HG03280 (cell line): Measurements from ENCODE around the gene HAPLN1.

Experiments
- ATAC-seq: cut with Tn5 transposase; IDR thresholded peaks from one replicate; pipeline ENCODE4 v1.9.1; 2021; ENCODE audit warnings: mild to moderate bottlenecking, moderate library complexity; ENCODE audit not compliant: unreplicated experiment

Gene HAPLN1

DNA sequence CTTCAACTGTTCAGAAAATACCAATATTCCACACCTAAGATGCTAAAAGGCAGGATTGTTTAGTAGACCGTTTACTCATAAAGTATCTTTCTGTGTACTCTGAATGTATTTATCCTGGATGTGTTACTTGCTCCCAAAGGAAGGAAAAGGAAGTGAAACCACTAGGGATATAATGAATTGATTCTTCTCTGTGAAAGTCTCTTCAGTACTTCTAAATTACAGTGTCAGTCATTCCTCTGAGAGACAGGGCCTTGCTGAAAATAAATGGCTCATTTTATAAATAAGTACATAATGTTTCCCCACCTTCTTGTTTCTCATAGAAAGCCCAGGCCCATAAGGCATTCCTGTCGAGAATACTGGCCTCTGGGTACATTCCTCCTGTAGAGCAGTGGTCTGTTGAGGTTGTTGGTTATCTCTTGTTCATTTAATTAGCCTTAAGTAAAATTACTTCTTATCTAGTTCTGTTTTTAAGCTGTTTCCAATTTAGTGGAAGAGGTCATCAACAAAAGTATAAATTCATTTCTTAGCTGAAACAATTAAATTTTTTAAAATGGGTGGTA is 1.6 kb downstream of the HAPLN1 start:
- ATAC-seq, result no peak

DNA sequence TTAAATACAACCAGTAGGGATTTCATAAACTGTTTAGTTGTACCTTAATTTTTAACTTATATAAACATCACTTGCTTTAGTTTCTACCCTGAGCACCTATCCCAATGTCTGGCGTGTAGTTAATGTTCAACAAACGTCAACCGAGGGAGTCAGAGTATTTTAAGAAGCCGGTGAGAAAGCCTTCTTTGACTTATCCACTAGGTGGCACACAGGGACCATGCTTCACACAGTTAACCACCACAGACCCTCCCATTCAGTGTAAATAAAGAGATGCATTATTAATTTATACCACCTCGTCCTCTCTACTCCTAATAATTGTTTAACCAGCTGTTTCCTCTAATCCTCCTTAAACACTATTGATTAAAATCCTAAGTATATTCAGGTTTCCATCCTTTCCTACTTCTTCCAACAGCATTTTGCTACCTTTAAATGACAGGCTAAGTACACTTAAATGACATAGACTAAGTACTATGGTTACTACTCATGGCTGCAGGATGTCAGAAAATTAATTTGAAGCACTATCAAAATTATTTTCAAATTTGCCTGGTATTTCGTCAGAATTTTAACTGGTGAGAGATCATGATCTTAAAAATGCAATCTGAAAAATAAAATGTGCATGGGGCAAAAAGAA is 2.3 kb downstream of the HAPLN1 start:
- ATAC-seq, result peak; percentile 84

DNA sequence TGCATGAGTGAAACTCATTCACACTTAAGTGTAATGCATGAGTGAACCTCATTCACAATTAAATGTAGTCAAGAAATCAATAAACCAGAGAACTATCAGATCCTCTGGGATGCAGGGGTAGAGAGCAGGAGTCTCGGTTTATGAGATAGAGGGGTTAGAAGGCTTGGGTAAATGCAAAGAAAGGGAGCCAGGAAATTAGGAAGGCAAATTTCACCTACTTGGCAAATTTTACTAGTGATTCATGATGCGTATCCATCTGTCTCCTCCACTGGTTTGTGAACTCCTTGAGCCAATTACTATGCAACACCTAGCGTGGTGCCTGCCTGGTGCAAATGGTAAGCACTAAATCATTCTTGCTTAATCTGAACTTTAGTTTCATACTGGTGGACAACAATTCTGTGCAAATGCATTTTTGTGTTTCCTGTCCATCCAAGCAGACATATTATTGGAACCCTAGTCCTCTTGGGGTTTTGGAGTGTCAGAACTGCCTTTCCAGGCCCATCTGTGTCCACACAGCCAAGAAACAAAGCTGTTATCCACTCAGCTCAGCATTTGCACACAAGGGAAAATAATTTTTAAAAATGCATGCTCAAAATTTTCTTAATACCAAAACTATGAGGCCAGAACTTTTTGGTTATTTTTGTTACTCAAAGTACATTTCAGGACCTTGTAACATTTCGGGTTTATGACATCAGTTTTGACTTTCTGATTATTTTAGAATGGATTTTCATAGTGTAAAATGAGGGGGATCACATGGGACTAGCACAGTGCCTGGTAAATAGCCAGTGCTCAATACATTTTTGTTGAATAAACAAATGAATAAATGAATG is 5.2 kb downstream of the HAPLN1 start:
- ATAC-seq, result no peak

DNA sequence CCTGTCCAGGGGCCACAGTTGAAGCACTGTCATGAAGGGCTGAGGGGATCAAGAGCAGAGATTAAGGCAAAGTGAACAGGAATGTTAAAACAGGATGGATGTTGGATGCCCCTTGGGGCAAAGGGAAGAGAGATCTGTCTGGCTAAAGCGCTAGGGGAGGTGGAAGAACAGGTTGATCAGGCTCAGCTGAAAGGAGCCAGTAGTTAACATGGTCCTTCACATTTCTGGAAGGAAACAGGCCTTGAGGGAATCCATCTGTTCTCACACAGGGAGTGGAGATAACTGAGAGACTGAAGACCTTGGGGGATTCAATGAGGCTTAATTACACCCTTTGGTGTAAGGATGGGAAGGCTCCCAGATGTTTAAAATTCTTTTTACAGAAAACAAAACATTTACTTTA is 5.8 kb downstream of the HAPLN1 start:
- no peak for ATAC-seq

DNA sequence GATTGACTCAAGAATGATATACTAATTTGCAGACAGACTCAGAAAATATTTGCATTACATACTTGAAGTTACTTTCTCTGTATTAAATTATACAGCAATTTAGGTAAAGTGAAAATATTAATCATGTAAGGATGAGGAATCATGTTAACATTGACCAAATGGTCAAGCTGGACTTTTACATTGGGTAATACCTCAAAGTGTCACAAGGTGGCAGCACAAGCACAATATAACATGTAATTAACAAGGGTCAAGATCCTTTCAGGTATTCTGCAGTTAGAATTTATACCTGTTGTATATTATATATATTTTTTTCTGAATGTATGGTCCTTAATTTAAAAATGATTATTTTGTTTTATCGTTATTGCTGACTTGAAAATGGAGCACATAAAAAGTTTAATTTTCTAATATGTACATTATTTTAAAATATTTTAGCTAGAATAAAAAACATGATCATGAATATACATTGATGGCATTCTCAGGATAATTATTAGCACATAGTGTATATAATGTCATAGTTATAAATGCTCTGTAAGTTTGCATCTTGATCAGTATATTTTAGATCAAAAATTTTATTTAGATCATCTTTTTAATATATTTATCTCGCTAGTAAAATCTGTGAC is 8.6 kb downstream of the HAPLN1 start:
- ATAC-seq, result peak; percentile 68

DNA sequence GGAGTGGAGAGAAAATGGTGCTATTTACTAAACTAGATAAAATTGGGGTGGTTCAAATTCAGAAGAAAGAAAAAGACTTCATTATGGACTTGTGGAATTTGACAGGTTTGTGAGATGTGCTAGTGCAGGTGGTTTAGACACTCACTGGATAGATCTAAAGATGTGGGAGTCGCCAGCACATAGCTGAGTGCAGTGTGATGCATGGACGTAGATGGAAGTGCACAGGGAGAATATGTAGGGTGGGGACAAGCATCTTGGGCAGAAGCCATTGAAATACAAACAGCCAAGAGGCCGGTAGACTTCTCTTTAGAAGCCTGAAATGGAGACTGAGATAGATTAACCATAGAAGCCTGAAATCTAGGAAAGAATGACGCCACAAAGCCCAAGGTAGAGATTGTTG is 10.7 kb downstream of the HAPLN1 start:
- ATAC-seq, result no peak

DNA sequence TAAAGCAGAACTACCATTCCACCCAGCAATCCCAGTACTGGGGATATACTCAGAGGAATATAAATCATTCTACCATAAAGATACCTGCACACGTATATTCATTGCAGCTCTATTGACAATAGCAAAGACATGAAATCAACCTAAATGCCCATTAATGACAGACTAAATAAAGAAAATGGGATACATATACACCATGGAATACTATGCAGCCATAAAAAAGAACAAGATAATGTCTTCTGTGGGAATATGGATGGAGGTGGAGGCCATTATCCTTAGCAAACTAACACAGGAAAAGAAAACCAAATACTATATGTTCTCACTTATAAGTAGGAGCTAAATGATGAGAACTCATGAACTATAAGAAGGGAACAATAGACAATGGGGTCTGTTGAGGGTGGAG is 12.5 kb downstream of the HAPLN1 start:
- no peak for ATAC-seq

DNA sequence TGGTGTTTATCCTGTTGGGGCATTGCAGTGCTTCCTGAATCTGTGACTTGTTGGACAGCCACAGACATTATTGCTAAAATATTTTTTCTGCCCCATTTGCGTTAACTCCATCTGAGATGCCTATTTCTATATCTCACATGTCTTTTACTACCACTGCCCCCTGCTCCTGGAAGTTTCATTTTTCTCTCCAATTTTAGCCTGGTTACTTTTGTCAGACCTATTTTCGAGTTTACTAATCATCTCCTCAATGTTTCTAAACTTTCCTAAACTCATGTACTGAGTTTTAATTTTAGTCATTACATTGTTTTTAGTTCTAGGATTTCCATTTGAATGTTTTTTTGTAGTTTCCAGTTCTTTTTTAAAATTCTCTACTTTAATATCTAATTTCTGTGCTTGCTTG is 17.6 kb downstream of the HAPLN1 start:
- ATAC-seq, result no peak

DNA sequence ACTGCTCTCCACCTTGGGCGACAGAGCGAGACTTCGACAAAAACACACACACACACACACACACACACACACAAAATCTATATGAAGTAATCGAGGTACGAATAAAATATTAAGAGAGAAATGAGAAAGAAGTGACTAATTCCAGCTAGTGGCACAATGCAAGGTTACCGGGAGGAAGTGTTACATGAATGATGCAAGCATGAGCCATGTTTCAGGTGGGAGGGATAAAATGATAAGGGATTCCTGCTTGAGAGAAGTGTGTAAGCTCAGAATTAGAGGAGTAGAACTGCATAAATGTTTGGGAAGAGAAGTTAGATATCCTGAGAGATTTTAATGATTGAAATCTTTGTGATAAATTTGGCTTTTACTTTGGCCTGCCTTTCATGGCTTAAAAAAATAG is 18.8 kb downstream of the HAPLN1 start:
- ATAC-seq, result no peak

DNA sequence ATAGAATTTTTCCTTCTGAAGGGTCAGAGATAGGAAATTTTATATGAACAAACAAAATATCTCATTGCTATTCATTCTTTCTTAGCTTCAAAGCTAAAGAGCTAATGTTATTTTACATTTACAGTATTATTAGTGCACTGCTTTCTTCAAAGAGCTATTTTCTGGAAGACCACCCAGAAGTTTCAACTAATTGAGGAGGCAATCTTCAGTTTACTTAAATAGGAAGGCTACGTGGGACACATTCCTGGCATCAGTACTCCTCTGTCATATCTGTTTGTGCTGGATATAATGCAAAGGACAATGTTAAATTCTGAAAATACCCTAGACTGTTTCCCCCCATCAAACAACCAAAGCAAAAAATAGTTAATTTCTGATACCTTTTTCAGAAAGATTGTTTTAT is 30.8 kb downstream of the HAPLN1 start:
- ATAC-seq, result no peak

DNA sequence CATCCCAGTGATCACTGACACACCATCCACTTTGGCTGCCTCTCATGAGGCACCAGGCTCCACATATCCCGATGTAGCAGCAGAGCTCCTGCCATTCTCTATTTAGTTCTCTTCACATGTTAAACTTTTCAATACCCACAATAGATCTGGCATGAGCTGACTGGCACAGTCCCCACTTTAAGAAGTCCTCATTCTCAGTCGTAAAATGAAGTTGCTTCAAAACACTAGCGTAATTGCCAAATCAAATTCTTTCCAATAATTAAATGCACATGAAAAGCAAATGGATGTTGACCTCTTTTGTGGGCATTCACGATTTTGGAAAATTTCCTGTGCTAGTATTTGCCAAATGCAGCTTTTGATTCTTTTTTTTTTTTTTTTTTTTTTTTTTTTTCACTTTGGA is 32.4 kb downstream of the HAPLN1 start:
- ATAC-seq, result no peak

DNA sequence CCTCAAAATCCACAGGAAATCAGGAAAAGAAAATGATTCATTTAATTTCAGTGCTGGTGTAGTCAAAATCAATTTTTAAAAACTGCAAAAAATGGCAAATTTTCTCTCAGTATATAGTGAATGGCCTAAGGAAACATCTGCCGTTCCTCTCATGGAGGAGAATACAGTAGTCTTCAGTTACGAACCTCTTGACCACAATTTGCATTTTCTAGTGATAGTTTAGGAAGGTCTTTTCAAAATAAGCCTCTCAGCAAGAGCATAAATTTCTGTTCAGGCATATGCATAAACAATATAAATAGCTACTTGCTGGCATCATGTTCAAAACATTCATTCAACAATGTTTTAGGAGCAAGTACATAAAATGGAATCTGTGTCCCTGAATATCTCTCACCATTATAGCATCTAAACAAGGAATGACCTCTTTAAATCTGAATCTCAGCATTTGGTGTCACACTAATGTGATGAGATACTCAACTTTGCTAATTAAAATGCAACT is 33.5 kb downstream of the HAPLN1 start:
- no peak for ATAC-seq

DNA sequence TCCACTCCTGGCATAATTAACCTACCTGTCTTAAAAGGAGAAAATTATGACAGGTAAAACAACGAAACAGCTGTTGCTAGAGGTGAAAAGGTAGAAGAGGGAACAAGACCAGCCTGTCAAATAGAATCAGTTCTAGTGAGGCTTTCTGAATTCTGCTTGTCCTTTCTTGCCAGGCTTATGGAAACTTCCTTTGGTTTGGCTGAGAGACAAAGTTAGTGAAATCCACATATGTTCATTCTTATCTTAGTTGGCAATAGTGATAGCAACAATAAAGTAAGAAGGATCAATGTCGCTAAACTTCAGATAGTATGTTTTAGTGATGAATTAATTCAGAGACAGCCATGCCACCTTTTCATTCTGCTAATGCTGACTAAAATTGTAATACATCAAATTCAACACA is 34.4 kb downstream of the HAPLN1 start:
- ATAC-seq, result no peak

DNA sequence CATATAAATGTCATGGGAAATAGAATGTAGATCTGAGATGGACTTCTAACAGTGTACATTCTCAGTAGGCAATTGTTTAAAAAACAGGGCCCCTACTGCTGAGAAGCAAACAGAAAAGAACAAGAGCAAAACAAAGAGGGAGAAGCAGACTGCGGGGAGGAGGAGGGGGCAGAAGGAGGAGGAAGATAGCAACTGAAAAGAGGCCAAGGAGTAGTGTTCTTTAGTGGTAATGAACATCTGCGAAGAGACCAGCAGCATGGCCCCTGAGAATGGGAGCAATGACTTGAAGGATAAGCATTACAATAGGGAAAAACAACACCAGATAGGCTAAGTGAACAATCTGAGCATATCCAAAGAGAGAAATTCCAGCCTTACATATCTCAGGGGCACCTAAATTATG is 36.8 kb downstream of the HAPLN1 start:
- ATAC-seq, result no peak

DNA sequence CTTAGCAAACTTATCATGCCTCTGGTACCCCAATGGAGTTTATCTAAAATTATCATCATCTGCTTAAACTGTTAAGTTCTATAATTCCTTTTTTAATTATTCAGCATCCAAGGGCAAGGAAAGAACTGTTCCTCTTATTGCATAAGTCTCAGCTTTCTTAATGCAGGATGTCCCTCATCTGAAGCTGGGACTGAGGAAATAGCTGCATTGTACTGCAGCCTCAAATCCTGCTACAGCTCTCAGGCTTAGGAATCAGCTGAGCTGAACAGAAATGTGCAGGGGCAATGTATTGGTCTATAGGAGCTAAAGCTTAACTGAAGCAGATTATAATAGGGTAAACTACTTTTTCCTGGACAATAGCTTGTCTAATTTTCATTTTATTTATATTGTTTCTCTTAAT is 48.0 kb downstream of the HAPLN1 start:
- ATAC-seq, result no peak

DNA sequence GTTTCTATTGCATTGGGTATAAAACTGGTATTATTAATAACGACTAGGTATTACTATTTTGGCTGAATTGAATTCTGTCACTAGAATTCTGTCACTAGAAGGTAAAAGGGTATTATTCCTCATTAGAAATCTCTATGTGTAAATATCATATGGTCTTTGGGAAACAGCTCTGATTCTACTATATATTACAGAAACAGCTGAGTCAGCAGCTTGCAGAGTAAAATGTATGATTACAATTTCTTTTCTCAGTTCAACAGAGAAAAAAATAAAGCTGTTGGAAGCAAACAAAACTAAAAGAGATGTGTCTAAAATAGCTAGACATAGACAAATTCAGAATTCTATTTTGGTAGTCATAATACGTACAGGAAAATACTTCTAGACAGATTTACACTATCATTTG is 48.5 kb downstream of the HAPLN1 start:
- no peak for ATAC-seq

DNA sequence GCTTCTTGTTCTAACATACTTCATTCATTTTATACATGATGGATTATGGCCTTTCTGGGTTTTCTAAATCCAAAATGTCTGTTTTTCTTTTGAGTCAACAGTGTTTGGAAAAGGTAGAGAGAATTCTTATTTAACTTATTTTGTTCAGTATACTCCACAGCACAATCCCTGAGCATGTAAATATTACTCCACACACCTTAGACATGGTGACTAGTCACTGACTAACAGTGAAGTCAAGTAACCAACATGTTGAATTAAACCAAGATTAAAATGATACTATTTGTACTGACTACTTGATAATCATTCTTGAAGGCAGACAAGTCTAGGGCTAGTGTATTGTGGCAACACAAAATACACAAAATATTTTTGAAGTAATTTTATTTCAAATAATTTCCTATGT is 55.0 kb downstream of the HAPLN1 start:
- no peak for ATAC-seq

DNA sequence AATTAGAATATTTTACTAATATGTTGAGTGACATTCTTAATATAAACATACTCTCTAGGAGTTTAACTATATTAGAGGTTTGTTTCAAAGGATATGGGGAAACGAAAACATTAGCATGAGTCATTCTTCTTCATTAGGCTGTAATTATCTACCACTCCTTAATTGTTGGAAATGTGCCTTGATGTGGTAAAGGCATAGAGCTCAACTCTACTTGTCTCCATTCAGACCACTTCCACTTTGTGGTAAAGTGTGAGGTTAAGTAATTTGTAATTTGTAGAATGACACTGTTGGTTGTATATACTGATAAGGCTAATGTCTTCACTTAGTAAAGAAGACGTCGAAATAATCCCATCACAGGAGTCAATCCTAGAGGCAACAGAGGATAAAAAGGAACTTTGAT is 58.1 kb downstream of the HAPLN1 start:
- no peak for ATAC-seq

DNA sequence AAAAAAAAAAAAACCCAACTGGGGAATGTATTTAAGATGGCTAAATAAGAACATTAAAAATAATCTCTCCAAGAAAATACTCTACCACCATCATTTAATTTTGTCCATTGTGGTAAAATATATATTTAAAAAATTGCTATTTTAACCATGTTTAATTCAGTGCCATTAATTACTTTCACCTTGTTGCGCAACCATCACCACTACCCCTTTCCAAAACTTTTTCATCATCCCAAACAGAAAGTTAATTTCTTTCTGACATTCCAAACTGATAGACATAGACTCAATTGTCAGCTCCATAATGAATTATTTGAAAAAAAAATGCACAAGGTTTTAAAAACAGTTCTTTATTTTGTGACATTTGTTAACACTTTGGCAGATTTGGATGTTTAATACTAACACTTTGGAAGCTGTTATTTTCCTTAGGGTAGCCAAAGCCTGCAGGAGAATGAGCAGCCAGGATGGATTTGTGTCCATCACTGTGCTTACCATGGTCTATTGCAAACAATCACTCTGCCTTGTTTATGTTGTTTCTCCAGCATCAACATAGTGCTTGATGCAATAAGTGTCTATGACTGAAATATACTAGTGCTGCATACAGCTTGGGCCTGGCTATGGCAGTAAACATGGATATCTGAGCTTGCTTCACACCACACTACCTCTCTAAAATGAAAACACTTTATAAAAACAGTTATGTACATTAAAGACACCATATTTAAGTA is 62.7 kb downstream of the HAPLN1 start:
- no peak for ATAC-seq

DNA sequence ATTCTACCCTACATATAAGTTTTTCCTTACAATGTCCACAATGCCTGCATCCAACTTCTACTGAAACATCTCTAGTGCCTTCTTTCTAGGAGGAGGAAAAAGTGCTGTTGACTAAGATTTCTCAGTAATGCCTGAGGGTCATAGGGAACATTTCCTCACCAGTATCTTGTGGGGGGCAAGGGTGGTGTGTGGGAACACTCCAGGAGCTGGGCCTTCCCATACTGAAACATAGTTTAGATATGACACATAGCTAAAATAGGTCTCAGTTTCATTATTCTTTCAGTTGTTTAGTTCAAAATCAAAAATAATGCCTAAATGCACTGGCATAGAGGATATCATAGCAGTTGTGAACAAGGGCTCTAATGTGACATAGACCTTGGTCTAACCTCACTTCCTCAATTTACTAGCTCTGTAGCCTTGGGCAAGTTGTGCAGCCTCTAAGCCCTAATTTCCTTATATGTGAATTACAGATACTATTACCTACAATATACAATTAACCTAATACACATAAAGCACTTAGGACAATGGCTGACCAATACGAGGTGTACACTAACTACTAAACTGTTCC is 66.1 kb downstream of the HAPLN1 start:
- ATAC-seq, result peak; percentile 58

DNA sequence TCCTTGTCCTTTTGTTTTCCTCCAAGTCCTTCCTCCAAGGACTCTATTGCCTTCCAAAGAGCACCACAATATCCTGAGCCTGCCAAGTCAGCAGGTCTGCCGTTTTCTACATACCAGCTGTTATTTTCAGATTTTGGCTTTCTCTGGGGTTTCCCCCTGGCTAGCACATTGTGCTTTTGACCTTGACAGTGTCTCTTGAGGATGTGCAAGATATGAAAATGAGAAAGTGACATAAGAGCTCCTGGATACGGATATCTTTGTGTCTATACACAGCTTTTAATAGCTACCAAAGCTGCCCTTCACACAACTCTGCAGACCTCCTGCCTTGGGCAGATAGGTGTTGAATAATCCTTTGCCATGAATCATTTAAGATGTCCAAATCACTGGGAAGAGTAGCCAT is 67.0 kb downstream of the HAPLN1 start:
- ATAC-seq, result peak; percentile 79
